ENCODE data around the gene CSNK1D. TPM values are rescaled to one million over a fixed set of nuclear protein-coding genes. Genes with fewer than 3 reads are reported as not detected.
"Not testable (repeated sequence)": the region's sequence is repeated elsewhere in the genome, so short reads cannot be mapped to it uniquely, and the experiment has no call there.

CSNK1D gene
- total RNA-seq, 1 donor from 2014 or later: 58.9 TPM

DNA sequence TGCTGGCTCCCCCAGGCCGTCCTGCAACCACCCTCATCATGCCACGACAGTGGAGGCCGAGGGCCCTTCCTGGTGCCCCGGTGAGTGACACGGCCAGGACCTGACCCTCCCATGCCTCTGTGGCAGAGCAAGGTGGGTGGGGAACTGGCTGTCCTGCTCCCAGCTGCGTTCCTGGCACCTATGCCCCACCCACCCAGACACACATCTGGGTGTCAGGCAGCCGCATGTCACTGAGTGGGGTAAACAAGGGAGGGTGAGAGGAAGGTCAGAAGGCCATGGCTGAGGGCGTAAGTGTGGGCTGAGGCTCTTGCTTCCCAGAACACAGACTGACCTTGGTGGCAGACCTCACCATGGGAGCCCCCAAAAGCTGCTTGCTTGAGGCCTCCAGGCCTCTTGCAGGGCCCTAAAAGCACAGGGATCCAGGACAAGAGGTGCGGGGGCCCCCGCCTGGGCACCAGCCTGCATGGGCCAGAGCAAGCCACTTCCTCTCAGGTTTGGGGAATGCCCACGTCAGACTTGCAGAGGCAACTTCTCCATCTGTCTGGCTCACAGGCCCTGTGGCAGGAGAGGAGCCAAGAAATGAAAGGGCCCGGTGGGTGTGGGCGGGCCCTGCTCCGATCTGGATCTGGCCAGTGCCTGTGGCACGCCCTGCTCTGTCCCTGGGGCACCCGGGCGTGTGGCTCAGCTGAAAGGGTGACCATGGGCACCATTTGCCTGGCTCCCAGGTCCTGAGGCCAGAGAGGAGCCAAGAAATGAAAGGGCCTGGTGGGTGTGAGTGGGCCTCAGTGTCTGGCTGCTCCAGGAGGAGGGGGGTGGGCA is 57.0 kb downstream of the CSNK1D start:
- DNase-seq (ENCODE audit: low read depth, low spot score): no peak

DNA sequence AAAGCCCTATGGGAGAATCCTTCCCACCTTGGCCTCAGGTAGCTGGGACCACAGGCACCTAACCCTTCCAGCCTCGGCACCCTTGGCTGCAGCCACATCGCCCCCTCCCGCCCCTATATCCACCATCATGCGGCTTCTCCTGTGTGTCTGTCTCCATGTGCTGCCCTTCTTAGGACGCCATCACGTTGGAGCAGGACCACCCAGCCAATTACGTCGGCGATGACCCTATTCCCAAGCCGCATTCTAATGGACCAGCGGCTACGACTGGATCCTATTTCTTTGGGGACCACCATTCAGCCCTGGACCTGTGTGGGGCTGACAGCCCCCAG is 57.6 kb downstream of the CSNK1D start:
- DNase-seq (ENCODE audit: low read depth, low spot score): no peak

DNA sequence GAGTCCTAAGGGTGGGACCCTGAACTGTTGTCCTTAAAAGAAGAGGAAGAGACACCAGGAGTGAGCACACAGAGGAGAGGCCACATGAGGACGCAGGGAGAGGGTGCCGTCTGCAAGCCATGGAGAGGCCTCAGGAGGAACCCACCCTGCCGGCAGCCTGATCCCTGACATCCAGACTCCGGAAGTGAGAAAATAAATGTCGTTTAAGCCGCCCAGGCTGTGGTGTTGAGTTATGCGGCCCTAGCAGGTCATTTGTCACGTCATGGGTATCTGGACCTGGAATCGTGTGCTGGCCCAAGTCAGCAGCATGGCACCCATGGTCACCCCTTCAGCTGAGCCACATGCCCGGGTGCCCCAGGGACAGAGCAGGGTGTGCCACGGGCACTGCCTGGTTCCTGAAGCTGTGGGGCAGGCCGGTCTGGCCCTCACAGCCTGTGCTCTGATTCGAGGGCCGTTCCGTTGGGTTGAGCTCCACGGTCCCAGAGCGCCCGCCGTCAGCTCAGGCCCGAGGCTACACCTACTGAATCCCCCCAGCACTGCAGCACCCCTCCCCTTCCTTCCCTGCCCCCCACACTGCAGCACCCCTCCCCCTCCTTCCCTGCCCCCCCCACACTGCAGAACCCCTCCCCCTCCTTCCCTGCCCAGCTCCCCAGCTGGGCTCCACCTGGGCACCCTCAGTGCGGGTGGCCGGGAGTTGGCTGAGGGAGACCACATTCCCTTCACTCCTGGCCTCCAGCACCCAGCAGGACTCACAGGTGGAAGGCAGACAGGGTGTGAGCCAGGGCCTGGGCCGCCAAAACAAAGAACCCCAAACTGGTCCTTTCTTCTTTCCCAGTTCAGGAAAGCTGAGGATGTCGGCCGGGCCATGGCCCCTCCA is 58.2 kb downstream of the CSNK1D start:
- DNase-seq (ENCODE audit: low read depth, low spot score): no peak

DNA sequence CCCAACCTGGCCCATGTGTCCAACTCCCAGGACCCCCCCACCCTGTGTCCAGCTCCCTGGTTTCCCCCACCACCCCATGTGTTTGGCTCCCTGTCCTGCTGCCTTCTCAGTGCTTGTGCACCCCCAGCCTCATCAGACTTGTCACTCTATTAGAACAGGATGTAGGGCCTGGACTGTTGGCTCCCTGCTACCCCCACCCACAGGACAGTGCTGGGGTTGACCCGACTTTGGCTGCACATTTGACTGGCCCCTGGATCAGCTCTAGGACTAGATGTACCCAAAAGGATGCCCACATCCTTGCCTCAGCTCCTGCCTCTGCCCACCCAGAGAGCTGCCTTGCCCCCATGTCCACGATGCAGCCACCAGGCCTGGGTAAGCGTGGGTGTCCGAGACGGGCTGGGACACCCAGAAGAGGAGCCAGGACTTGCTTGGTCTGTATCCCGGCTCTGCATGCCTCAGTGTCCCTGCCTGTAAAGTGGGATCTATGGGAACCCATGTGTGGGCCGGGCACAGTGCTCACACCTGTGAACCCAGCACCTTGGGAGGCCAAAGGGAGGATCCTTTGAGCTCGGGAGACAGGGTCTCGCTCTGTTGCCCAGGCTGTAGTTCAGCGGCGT is 59.4 kb downstream of the CSNK1D start:
- DNase-seq (ENCODE audit: low read depth, low spot score): no peak

DNA sequence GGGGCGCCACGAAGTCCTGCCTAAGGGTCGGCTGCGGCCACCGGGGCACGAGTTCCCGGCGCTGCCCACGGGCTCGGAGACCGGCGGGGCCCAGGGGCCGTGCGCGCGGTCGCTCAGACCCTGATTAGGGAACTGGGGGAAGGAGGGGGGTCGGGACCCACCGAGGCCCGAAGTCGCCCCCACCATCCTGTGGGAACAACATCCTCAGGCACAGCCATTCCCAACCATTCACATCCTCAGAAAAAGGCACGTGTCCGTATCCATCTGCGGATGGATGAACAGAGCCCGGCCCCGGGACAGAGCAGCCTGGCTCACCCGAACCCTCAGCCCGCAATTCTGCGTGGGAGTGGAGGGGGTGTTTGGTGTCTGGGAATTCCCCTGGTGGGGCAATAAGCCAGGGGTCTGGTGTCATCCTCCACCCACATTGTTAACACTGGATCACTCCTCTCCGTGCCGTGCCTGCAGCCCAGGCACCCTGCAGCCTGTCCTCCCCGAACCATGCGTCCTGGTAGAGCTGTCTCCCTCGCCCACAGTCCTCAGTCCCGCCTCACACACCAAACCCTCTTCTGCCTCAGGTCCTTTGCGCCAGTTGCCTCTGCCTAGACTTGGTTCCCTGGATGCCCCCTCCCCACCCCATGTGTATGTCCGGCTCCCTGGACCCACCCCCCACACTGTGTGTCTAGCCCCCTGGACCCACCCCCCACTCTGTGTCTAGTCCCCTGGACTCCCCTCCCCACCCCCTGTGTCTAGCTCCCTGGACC is 60.1 kb downstream of the CSNK1D start:
- no peak for DNase-seq (ENCODE audit: low read depth, low spot score)

DNA sequence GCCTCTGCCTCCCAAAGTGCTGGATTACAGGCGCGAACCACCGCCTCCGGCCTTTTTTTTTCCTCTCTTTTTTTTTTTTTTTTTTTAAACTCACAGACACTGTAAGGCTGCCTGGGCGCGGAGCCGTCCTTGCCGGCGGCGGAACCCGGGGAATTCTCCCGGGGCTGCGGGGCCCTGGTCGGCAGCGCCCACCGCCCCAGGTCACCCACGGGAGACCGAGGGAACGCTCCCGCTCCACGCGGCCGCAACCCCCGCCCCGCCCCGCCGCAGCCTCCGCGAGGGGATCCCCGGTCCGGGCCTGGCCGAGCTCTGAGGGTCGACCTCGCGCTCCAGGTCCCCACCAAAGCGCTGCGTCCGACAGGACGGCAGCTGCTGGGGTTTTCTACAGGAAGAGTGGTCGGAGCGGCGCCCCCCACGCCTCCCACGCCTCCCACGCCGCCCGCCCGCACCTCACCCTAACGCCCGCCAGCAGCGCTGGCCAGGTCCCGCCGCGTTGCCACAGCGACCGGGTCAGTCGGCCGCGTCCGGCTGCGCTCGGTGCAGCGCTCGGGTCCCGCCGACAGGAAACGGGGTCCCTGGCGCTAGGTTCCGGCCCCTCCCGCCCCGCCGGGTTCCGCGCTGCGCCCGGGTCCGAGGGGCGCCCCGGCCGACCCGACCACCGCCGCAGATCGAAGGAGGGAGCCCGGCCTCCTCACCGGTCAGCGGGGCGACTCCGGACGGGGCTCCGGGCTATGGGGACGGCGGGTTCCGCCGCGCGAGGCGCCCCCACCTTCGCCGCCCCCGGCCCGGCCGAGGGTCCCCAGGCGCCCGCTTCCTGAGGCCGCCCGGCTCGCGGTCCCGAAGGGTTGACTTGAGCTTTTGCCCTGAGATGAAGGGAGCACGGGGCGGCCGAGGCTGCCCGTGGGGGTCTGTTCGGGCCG is 60.9 kb downstream of the CSNK1D start, which contains the start of gene CCDC57:
CCDC57 (minus strand) TSS at position 512 of the 920 bp plus-strand sequence. CDS start 10,898 bp downstream, outside the sequence.
- no peak for DNase-seq (ENCODE audit: low read depth, low spot score)

DNA sequence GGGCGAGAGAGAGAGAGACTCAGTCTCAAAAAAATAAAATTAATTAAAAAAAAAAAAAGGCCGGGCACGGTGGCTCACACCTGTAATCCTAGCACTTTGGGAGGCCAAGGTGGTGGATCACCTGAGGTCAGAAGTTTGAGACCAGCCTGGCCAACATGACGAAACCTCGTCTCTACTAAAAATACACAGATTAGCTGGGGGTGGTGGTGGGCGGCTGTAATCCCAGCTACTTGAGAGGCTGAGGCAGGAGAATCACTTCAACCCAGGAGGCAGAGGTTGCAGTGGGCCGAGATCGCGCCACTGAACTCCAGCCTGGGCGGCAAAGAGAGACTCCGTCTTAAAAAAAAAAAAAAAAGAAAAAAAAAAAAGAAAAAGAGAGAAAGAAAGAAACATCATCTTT is 62.8 kb downstream of the CSNK1D start:
- not testable (repeated sequence) for DNase-seq (ENCODE audit: low read depth, low spot score)

DNA sequence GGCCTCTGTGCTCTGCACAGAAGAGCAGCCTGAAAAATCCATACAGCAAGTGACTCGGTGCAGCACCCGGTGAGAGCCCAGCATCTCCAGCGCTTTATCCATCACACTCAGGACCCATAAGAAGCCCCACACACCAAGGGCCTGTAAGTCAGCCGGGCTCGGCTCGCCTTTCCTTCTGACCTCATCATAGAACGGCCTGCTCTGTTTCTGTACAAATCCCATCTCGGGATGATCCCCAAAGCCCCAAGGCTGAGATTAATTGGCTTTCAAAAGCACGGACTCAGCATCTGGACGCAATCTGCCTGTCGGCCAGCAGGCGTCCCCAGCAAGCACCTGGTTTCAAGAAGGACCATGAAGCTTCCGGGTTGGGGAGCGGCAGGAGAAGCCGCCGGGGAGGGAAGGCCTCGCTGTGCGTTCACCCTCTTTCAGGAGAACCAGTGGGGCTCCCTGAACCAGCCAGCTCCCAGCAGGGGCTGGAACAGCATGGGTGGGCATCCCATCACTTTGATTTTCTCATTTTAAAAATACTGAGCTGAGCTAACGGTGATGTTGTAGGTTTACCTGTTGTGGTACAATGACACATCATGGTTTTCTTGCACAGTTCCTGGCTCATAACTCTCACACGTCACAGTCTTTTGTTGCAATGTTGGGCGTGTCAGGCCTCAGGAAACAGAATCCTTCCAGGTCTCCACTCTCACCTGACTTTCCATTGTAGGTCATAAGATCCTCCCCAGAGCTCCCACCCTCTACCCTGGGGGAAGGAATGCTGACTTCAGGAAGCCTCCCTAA is 67.6 kb downstream of the CSNK1D start:
- peak; percentile 46 for DNase-seq (ENCODE audit: low read depth, low spot score)

DNA sequence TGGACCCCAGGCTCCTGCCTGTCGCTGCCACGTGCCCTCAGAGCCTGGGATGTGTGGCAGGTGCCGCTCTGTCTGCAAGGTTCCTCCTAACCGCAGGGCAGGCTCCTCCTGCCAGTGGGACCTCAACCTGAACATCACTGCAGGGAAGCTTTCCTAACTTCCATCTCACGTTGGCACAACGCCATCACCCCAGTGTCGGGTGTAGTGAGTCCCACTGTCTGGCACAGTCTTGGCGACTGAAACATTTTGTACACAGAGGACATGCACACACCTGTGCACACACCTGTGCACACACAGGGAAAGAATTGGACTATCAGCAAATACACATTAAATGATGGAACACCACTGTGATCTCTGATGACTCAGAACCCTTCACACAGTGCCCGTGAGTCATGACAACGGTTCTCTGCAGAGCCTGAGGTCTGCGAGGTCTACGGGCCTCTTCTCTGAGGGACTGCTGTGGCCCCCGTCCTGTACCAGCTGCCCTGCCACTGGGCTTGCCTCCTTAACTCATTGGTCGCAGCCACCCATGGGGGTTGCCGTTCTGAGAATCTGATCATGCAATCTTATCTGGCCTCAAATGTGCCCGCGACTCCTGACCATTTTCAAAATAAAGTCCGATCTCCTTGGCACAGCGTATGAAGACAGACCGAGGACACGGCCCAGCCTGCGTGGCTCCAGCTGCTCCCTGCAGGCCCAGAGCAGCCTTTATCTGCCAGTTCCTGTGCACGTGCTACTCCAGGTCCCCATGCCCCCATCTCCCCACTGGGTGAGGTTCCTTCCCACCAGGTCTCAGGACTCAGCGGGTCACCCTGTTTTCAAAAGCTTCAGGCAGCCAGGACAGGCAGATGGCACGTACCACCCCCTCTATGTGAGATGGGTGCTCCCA is 68.4 kb downstream of the CSNK1D start:
- no peak for DNase-seq (ENCODE audit: low read depth, low spot score)

DNA sequence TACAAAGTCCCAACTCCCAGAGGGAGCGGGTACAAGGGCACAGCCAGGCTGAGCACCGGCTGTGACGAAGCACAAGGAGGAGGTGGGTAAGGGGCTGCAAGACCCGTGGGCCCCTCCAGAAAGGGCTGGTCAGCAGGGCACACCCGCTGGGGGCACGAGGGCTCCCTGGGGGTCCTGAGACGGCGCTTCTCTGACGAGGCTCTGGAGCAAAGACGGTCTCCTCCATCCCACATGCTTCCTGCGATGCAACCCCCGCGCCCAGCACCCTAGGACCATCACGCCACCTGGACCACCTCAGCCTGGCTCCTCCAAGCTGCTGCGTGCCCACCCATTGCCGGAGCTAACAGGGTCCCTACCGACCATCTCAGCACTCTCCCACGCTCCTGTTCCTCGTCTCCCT is 69.6 kb downstream of the CSNK1D start:
- DNase-seq (ENCODE audit: low read depth, low spot score): no peak

DNA sequence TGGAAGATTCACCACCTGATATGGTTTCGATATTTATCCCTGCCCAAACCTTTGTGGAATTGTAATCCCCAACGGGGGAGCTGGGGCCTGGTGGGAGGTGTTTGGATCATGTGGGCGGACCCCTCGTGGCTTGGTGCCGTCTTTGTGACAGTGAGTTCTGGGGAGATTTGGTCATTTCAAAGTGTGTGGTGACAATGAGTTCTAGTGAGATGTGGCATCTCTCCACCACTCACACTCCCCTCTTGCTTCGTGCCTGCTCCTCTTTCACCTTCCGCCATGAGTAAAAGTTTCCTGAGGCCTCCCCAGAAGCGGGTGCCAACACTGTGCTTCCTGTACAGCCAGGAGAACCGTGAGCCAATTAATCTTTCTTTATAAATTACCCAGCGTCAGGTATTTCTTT is 70.5 kb downstream of the CSNK1D start:
- DNase-seq (ENCODE audit: low read depth, low spot score): no peak

DNA sequence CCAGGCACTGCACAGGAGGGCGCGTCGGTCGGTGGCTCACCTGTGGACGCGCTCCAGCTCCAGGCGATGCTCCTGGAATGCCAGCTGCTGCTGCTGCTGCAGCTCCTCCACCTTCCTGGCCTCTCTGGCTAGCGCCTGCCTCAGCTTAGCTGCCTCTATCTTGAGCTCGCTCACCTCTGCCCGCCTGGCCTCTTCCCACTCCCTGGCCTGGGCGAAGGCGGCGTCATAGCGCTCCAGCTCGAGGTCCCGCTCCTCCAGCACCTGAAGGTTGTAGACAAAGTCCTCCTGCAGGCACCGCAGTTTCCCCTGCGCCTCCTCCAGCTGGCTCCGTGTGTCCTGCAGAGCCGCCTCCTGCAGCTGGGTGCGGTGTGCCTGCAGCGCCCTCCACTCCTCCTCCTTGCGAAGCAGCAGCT is 72.0 kb downstream of the CSNK1D start:
- DNase-seq (ENCODE audit: low read depth, low spot score): no peak

DNA sequence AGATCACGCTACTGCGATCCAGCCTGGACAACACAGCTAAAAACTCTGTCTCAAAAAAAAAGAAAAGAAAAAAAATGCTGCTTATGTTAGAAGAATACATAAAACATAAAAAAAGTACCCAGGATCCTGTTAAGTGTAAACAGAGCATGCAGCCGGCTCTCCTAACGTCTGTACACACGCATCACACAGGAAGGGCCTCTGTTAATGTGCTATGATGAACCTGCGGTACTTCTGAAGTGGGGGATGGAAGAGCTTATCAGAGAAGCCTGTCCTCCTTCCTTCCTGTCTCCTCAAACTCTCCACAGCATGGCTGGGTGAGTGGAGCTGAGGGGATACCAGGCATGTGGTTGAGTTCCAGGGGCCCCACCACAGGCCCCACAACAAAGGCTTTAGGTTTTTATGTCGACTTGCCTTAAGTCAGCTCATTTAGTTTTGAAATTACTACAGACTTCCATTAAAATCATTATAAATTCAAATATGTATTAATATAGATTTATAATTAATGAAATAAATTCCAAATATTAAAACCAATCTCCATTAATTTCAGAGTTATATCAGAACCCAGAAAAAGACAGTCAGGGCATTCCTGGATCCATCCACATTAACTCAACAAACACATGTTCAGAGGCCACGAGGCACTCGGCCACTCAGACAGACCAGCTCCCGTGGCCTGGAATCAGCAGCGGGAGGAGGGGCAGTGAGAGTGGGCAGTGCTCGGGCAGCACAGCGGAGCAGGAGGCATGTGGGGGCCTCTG is 72.6 kb downstream of the CSNK1D start:
- no peak for DNase-seq (ENCODE audit: low read depth, low spot score)

DNA sequence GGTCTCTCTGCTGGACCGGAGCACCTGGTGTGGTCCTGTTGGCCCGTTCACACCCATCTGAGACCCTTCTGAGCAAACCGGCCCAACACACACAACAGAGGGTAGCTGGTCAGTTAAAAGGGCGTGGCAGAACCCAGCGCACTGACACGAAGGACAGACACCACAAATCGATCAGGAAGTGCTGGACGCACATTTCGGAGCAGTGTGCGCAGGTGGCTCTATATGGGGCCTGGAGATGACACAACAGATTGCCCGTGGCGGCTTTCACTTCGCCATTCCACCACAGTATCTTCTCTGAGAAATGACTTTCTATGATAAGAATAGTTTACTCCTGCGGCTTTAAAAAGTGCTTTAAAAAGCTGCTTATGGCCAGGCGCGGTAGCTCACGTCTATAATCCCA is 73.4 kb downstream of the CSNK1D start:
- DNase-seq (ENCODE audit: low read depth, low spot score): no peak

DNA sequence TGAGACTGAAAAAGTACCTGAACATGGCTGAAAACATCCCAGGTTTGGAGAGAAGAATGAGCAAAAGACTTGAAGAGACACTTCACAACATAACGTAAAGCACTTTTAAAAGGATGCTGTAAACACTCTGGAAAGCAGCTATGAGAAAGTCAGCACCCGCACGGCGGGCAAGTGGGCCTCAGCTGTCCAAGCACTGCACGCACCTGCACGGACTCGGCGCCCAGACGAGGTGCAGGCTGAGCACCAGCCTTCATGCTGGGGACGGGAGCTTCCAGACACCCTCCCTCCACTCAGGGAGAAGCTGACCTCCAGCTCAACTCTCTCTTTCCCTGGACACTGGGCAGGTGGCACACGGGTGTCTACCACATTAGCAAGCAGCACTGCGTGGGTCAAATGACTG is 74.0 kb downstream of the CSNK1D start:
- DNase-seq (ENCODE audit: low read depth, low spot score): no peak

DNA sequence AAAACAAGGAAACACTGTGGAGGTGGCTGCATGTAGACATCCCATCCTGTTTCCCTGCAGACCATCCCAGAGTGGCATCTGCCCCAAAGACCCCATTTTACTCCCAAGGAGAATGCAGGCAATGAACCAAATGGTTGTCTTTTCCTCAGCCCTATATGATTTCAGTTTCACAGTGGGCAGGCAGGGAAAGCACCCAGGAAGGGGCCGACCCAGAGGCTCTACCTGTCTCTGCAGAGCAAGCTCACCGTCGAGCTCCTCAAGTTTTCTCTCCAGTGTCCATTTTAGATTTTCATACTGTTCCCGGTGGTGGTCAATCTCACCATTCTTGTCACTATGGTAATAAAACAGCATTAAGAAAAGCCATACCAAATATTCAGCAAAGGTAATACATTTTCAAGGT is 75.4 kb downstream of the CSNK1D start:
- DNase-seq (ENCODE audit: low read depth, low spot score): no peak
